SK-N-SH treated with all-trans-retinoic acid at 6 μM for 48 hours (cell line): ENCODE measurements around the gene COL25A1.

Experiments
- ATAC-seq: fragments of 200-7000 bp; cut with Tn5 transposase; 3 replicates; pipeline ENCODE4 v1.9.1; 2020; ENCODE audit warnings: mild to moderate bottlenecking, moderate library complexity
- ARNTL ChIP-seq: fragments of 450-650 bp; formaldehyde crosslinking; IDR thresholded peaks from 2 replicates; pipeline ENCODE4 v1.5.0; 2020; ENCODE audit warnings: low read depth, mild to moderate bottlenecking, moderate library complexity, borderline replicate concordance
- BACH2 ChIP-seq: fragments of 250-450 bp; sonication (Bioruptor Pico); IDR thresholded peaks from 2 replicates; pipeline ENCODE4 v1.9.0; 2021; ENCODE audit warnings: mild to moderate bottlenecking, borderline replicate concordance
- CREB5 ChIP-seq: fragments of 250-450 bp; sonication (Bioruptor Pico); IDR thresholded peaks from 2 replicates; pipeline ENCODE4 v1.5.1; 2020; ENCODE audit warnings: low read depth, mild to moderate bottlenecking, moderate library complexity
- CSDC2 ChIP-seq: fragments of 250-450 bp; sonication (Bioruptor Pico); IDR thresholded peaks from 2 replicates; pipeline ENCODE4 v1.5.0; 2020; ENCODE audit warnings: mild to moderate bottlenecking, moderate library complexity
- CSRNP3 ChIP-seq: fragments of 250-450 bp; sonication (Bioruptor Pico); IDR thresholded peaks from 2 replicates; pipeline ENCODE4 v1.5.1; 2021; ENCODE audit warnings: mild to moderate bottlenecking, moderate library complexity
- ISL1 ChIP-seq: fragments of 250-450 bp; sonication (Bioruptor Pico); IDR thresholded peaks from 2 replicates; pipeline ENCODE4 v2.1.2; 2022; ENCODE audit warnings: mild to moderate bottlenecking, moderate library complexity
- OSR1 ChIP-seq: fragments of 250-450 bp; sonication (Bioruptor Pico); IDR thresholded peaks from 2 replicates; pipeline ENCODE4 v1.8.0; 2022; ENCODE audit warnings: moderate library complexity, mild to moderate bottlenecking, inconsistent platforms
- PATZ1 ChIP-seq: fragments of 250-450 bp; sonication (Bioruptor Pico); IDR thresholded peaks from 2 replicates; pipeline ENCODE4 v1.8.0; 2020; ENCODE audit warnings: mild to moderate bottlenecking, moderate library complexity, borderline replicate concordance
- POU6F1 ChIP-seq: fragments of 250-450 bp; sonication (Bioruptor Pico); IDR thresholded peaks from 2 replicates; pipeline ENCODE4 v1.8.0; 2021; ENCODE audit warnings: low read depth, mild to moderate bottlenecking, moderate library complexity, borderline replicate concordance
- PPARA ChIP-seq: fragments of 250-450 bp; sonication (Bioruptor Pico); IDR thresholded peaks from 2 replicates; pipeline ENCODE4 v1.5.0; 2020; ENCODE audit warnings: mild to moderate bottlenecking, borderline replicate concordance
- RARB ChIP-seq: fragments of 250-450 bp; sonication (Bioruptor Pico); IDR thresholded peaks from 2 replicates; pipeline ENCODE4 v1.8.0; 2021; ENCODE audit warnings: mild to moderate bottlenecking, moderate library complexity
- SNAI2 ChIP-seq: fragments of 250-450 bp; sonication (Bioruptor Pico); IDR thresholded peaks from 2 replicates; pipeline ENCODE4 v1.5.0; 2020; ENCODE audit warnings: mild to moderate bottlenecking, moderate library complexity
- TCF4 ChIP-seq: fragments of 250-450 bp; sonication (Bioruptor Pico); IDR thresholded peaks from 2 replicates; pipeline ENCODE4 v1.8.0; 2021; ENCODE audit warnings: mild to moderate bottlenecking, moderate library complexity, borderline replicate concordance
- TOX ChIP-seq: fragments of 250-450 bp; sonication (Bioruptor Pico); IDR thresholded peaks from 2 replicates; pipeline ENCODE4 v1.8.0; 2021; ENCODE audit warnings: mild to moderate bottlenecking, moderate library complexity, borderline replicate concordance
- TSHZ2 ChIP-seq: fragments of 250-450 bp; sonication (Bioruptor Pico); IDR thresholded peaks from 2 replicates; pipeline ENCODE4 v1.5.0; 2020; ENCODE audit warnings: mild to moderate bottlenecking, moderate library complexity
- ZC3H10 ChIP-seq: fragments of 250-450 bp; sonication (Bioruptor Pico); IDR thresholded peaks from 2 replicates; pipeline ENCODE4 v1.5.1; 2021; ENCODE audit warnings: mild to moderate bottlenecking, moderate library complexity
- ZFP3 ChIP-seq: fragments of 250-450 bp; sonication (Bioruptor Pico); IDR thresholded peaks from 2 replicates; pipeline ENCODE4 v1.5.0; 2020; ENCODE audit warnings: mild to moderate bottlenecking, moderate library complexity
- ZFP30 ChIP-seq: fragments of 450-650 bp; formaldehyde crosslinking; IDR thresholded peaks from 2 replicates; pipeline ENCODE4 v1.5.0; 2022; ENCODE audit warnings: mild to moderate bottlenecking, moderate library complexity
- ZNF565 ChIP-seq: fragments of 450-650 bp; formaldehyde crosslinking; conservative IDR thresholded peaks from 2 replicates; pipeline ENCODE4 v1.5.0; 2020; ENCODE audit warnings: low read depth, mild to moderate bottlenecking, moderate library complexity
- ZNF70 ChIP-seq: fragments of 450-650 bp; formaldehyde crosslinking; IDR thresholded peaks from 2 replicates; pipeline ENCODE4 v1.5.0; 2020; ENCODE audit warnings: mild to moderate bottlenecking, moderate library complexity
- ZNF8 ChIP-seq: fragments of 450-650 bp; formaldehyde crosslinking; IDR thresholded peaks from 2 replicates; pipeline ENCODE4 v1.5.0; 2020; ENCODE audit warnings: mild to moderate bottlenecking, moderate library complexity

COL25A1 gene

GRCh38 chr4:109157205-109157604 is 145.3 kb downstream of the COL25A1 start:
- TF ChIP-seq POU6F1 (CRISPR knock-in tag): no peak
- no peak for TF ChIP-seq ARNTL (CRISPR knock-in tag)
- TF ChIP-seq TSHZ2: no peak
- no peak for TF ChIP-seq ZC3H10 (CRISPR knock-in tag)
- no peak for TF ChIP-seq TCF4 (CRISPR knock-in tag)
- no peak for TF ChIP-seq CSDC2 (CRISPR knock-in tag)
- TF ChIP-seq ZFP30: no peak
- TF ChIP-seq ISL1 (CRISPR knock-in tag): no peak
- TF ChIP-seq PATZ1 (CRISPR knock-in tag): no peak
- TF ChIP-seq BACH2 (CRISPR knock-in tag): no peak
- no peak for TF ChIP-seq RARB (CRISPR knock-in tag)
- TF ChIP-seq ZFP3 (CRISPR knock-in tag): no peak
- no peak for TF ChIP-seq ZNF565 (CRISPR knock-in tag)
- TF ChIP-seq TOX (CRISPR knock-in tag): no peak
- no peak for ATAC-seq

GRCh38 chr4:109156356-109156755 is 146.1 kb downstream of the COL25A1 start:
- no peak for TF ChIP-seq CSDC2 (CRISPR knock-in tag)
- no peak for TF ChIP-seq ZFP30
- TF ChIP-seq ZC3H10 (CRISPR knock-in tag): no peak
- TF ChIP-seq ZFP3 (CRISPR knock-in tag): no peak
- TF ChIP-seq TOX (CRISPR knock-in tag): no peak
- TF ChIP-seq PATZ1 (CRISPR knock-in tag): no peak
- TF ChIP-seq CSRNP3 (CRISPR knock-in tag): no peak
- no peak for TF ChIP-seq SNAI2 (CRISPR knock-in tag)
- no peak for TF ChIP-seq PPARA (CRISPR knock-in tag)
- TF ChIP-seq ARNTL (CRISPR knock-in tag): no peak
- no peak for TF ChIP-seq OSR1 (CRISPR knock-in tag)
- TF ChIP-seq ZNF8 (CRISPR knock-in tag): no peak
- TF ChIP-seq CREB5: no peak
- no peak for TF ChIP-seq ZNF70
- no peak for TF ChIP-seq TCF4 (CRISPR knock-in tag)
- TF ChIP-seq BACH2 (CRISPR knock-in tag): no peak
- TF ChIP-seq POU6F1 (CRISPR knock-in tag): no peak
- no peak for TF ChIP-seq RARB (CRISPR knock-in tag)
- no peak for ATAC-seq
